VCaP (cell line): Measurements from ENCODE around the gene PRICKLE2.

ENCODE experiments used
- H3K27ac ChIP-seq: fragments of 450-650 bp; 2 replicates; pipeline ENCODE4 v1.5.1; 2017
- TF ChIP-seq, protein P1 (sequence below): fragments of 450-650 bp; conservative IDR thresholded peaks from 2 replicates; pipeline ENCODE4 v1.5.1; 2017; ENCODE audit warnings: mild to moderate bottlenecking, moderate library complexity

The PRICKLE2 gene

DNA sequence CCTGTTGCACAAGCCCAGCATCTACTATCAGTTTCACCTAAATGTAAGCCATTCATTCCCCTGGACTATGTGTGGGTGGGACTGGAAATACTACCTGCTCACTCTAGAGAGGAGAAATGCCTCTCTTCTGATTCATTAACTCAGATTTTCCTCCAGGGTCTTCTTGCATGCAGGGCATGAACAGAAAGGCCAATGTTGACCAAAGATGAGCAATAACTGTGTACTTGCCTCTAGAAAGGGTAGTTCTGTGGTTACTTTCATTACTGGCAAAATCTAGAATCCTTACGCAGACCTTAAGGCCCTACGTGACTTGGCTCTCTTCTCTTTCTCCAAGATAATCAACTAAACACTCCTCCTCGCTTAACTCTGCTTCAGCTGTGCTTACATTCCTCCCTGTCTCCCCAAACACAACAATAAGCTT lies 120.6 kb downstream of the PRICKLE2 start:
- no peak overlapping the region for H3K27ac ChIP-seq
- TF ChIP-seq, protein P1, sequence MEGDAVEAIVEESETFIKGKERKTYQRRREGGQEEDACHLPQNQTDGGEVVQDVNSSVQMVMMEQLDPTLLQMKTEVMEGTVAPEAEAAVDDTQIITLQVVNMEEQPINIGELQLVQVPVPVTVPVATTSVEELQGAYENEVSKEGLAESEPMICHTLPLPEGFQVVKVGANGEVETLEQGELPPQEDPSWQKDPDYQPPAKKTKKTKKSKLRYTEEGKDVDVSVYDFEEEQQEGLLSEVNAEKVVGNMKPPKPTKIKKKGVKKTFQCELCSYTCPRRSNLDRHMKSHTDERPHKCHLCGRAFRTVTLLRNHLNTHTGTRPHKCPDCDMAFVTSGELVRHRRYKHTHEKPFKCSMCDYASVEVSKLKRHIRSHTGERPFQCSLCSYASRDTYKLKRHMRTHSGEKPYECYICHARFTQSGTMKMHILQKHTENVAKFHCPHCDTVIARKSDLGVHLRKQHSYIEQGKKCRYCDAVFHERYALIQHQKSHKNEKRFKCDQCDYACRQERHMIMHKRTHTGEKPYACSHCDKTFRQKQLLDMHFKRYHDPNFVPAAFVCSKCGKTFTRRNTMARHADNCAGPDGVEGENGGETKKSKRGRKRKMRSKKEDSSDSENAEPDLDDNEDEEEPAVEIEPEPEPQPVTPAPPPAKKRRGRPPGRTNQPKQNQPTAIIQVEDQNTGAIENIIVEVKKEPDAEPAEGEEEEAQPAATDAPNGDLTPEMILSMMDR, result no peak

DNA sequence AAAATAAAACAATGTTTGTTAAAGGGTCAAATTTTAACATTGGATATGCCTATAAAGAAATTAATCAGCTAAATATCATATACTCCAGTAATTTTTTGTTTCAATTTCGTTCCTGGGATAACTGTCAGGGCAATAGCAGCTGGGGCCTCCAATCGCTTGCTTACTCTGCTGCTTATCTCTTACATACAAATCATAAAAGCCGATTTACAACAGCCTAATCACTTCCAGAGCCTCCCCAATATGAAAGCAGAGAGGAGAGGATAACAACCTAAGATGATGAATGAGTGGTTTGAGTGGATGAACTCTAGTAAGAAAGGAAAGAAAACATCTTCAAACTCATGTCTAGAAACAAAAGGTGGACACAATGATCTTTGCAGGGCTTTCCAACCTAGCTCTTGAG lies 121.3 kb downstream of the PRICKLE2 start:
- TF ChIP-seq, protein P1, result no peak
- H3K27ac ChIP-seq, result no peak overlapping the region

DNA sequence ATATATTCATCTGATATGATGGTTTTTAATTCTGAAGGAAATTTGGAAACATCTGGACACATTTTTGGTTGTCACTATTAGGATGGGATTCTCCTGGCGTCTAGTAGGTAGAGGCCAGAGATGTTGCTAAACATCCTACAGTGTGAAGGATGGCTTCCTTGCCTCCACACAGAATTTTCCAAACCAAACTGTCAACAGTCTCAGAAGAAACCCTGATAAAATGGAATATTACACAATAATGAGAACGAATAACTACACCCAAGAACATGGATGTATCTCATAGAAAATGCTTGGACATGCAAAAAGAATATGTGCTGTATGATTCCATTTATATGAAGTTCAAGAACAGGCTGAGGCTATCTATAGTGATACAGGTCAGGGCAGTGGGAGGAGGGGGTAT lies 122.1 kb downstream of the PRICKLE2 start:
- TF ChIP-seq, protein P1, result no peak
- H3K27ac ChIP-seq, result no peak overlapping the region

DNA sequence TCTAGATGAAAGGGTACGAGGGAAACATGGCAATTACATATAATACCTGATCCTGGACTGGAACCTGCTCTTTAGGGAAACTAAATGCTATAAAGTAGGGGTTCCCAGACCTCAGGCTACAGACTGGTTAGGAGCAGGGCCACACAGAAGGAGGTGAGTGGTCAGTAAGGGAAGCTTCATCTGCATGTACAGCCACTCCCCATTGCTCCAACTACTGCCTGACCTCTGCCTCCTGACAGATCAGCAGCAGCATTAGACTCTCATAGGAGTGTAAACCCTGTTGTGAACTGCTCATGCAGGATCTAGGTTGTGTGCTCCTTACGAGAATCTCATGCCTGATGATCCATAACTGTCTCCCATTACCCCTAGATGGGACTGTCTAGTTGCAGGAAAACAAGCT lies 123.1 kb downstream of the PRICKLE2 start:
- TF ChIP-seq, protein P1, result no peak
- no peak overlapping the region for H3K27ac ChIP-seq

DNA sequence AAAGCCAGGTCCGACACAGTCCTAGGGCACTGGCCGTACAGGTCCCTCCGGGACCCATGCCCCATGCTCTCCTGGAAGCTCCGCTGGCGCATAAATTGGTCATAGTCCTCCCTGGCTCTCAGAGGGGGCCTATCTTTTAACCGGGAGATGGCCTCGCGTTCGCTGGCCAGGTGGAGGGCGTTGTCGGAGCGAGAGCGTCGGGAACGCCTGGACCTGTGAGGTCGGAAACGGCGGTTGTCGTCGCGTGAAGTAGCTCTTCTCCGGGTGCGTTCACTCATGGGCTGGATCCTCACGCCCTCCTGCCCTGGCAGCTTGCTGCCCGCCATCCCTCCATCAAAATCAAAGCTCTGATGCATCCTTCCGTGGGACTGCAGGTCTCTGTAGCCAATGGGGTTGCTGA lies 126.0 kb downstream of the PRICKLE2 start:
- no peak overlapping the region for H3K27ac ChIP-seq
- TF ChIP-seq, protein P1, result no peak

DNA sequence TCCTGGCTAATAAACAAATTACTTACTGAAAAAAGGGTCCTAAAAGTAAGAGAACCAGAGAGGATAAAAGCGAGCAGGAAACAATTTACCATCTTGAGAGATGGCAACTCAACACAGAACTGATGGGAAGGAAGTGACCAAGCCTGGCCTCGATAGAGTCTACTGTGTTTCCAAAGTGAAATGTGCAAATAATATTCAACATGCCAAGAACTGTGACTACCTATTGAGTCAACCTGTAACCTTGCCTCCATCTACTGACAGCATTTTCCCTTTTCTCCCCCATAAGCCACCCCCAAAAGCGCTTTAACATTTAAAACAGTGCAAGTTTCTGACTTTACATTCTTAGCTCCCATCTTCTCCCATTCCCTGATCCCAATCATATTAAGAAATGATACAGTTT lies 126.6 kb downstream of the PRICKLE2 start:
- TF ChIP-seq, protein P1, result no peak
- H3K27ac ChIP-seq, result no peak overlapping the region

DNA sequence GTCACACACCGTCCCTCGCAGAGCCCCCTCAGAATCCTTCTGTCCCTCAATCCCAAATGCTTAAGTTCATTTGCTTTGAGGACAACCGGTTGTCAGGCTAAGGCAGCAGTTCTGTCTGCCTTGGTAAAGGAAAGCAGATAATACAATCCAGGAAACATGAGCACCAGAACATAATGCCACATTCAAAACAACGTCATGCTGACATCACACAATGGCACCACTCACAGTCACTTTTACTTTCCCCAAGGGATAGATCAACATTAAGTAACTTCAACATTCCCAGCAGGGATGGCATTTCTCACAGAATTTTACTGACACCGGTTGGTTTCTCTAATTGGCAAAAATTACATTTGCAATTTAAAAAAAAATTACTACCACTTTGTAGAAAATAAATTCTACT lies 127.3 kb downstream of the PRICKLE2 start:
- TF ChIP-seq, protein P1, result no peak
- H3K27ac ChIP-seq, result no peak overlapping the region

DNA sequence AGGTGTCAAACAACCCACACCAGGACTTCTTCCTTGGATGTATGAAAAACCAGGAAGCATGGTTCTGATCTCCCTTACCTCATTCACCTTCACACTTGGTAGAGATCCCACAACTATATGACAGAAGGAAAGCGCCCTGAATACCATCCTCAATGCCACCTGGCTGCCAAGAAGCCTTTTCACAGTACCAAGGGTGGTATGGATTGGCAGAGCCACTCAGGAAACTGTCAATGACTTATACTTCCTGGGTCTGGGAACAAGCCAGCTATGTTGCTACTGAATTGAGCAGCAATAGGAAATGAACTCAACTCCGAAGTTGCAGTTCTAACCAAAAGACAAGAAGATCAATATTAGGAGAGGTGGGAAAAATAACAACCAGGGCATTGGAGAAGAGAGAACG lies 129.5 kb downstream of the PRICKLE2 start:
- H3K27ac ChIP-seq, result no peak overlapping the region
- TF ChIP-seq, protein P1, result no peak
